Choroid plexus epithelial cell (primary cell): Measurements from ENCODE around the gene CEP170B.
A peak's percentile ranks its signal among the peaks of the same experiment; 100 is the strongest.

Experiments used
- DNase-seq: peaks from one replicate; pipeline ENCODE4 v3.0.0-alpha.2; 2010; ENCODE audit warnings: low read depth
- H3K4me3 ChIP-seq: 2 replicates; pipeline ENCODE4 v1.5.1; 2011; ENCODE audit warnings: low read depth, mild to moderate bottlenecking, control low read depth, low read length, moderate library complexity
- CTCF ChIP-seq: conservative IDR thresholded peaks from 2 replicates; pipeline ENCODE4 v1.5.1; 2011; ENCODE audit warnings: low read depth, mild to moderate bottlenecking, control low read depth, inconsistent platforms, low read length, moderate library complexity

CEP170B gene

DNA sequence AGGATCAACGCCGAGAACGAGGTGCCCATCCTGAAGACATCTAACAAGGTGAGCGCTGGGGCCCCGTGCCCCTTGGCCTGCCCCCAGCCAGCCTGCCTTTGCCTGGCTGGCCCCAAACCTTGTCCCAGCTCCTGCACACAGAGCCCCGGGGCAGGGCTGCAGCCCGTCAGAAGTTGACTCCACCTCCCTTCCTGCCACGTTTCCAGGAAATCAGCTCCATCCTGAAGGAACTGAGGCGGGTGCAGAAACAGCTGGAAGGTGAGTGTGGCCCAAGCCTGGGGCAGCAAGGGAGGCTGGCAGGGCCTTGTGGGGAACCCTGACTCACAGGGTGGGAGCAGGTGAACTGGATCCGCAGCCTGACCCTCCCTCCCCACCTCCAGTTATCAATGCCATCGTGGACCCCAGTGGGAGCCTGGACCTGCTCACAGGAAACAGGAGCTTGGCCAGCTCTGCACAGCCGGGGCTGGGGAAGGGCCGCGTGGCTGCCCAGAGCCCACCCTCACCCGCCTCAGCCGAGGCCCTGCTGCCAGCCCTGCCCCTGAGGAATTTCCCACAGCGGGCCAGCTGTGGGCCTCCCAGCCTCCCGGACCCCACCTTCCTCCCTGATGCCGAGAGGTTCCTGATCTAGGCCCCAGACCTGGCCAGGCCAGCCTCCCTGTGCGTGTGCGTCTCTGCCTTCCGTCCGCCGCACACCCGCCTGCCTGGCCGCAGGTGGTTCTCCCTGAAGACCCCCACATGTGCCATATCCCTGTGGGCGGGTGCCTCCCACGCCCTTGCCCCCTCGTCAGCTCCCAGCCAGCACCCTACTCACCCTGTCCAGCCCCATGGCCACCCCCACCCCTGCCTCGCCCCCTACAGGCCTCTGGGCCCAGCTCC, 29.5 kb downstream of the CEP170B start:
- TF ChIP-seq CTCF = no peak
- H3K4me3 ChIP-seq = no peak overlapping the region
- DNase-seq = no peak

DNA sequence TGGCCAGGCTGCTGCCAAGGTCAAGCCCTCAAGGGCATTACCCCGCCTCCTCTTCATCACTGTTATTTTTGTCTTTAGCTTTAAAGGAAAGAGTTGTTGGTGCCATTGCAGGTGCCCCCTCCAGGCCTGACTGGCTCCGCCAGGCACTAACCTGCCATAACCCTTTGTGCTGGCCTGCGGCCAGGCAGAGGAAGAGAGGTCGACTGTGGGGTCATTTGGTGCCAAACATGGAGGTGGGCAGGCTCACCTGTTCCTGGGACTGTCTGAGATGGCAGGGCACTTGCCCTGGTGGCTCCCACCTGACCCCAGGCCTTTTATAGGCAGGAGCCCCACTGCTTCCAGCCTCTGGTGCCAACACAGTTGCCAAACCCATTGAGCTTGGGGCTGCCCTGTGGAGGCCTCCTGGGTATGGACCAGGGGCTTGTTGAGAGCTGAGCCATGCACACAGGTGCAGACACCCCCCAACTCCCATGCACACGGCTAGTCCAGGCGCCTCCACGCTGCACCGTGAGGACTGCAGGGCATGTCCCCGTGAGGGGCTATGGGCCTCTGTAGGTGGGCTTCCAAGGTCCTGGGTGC, 30.2 kb downstream of the CEP170B start:
- no peak for DNase-seq
- TF ChIP-seq CTCF = no peak
- H3K4me3 ChIP-seq = no peak overlapping the region

- DNase-seq = no peak
- no peak overlapping the region for H3K4me3 ChIP-seq
- TF ChIP-seq CTCF = no peak
Measured at GRCh38 chr14:104895786-104896661, 31.0 kb downstream of the CEP170B start.

GRCh38 chr14:104897330-104898194, 32.5 kb downstream of the CEP170B start:
- no peak for DNase-seq
- no peak overlapping the region for H3K4me3 ChIP-seq
- no peak for TF ChIP-seq CTCF

- H3K4me3 ChIP-seq = no peak overlapping the region
- no peak for DNase-seq
- no peak for TF ChIP-seq CTCF
Measured at GRCh38 chr14:104898195-104898558, 33.1 kb downstream of the CEP170B start.

DNA sequence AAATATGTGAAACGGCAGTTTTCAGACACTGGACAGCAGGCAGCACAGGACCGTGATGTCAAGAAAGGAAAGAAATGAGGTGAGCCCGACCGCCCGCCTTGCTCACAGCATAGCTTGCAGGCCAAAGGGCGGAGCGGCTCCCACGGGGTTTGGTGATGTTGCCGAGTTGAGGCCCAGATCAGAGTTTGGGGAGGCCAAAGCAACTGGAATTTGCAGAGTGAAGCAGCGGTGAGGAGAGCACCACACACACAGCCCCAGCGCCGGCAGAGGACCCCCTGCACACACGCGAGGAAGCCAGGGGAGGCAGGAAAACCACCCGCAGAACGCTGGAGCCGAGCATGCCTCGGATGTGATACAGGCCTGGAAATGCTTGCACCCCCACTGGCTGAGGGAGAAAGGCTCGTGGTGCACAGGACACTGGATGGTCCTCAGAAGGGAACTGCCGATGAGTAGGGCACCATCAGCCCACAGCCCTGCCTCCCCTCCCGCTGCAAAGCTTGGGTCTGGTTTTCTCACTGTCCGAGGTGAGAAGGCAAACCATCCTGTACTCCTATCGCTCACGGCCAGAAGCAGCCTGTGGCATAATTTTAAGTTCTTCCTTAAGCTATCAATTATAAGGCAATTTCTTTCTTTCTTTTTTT, 33.9 kb downstream of the CEP170B start:
- no peak for TF ChIP-seq CTCF
- DNase-seq = peak; percentile 26
- H3K4me3 ChIP-seq = no peak overlapping the region
